Smooth muscle cell (in vitro differentiated cells): ENCODE results near the gene DUSP22. TPM values are rescaled to one million over a fixed set of nuclear protein-coding genes. Genes with fewer than 3 reads are reported as not detected.

Source experiments
- DNase-seq: peaks from one replicate; lab custom pipeline; 2025; ENCODE audit not compliant: unreplicated experiment; lab: John Stamatoyannopoulos, UW
- H2AFZ ChIP-seq: fragments of 200-600 bp; sonication (generic); 2 replicates; pipeline ENCODE4 v1.6.0; 2016; ENCODE audit warnings: antibody characterized with exemption, low read depth, mild to moderate bottlenecking
- H3F3A ChIP-seq: fragments of 200-600 bp; sonication (generic); 2 replicates; pipeline ENCODE4 v1.6.0; 2017; ENCODE audit warnings: antibody characterized with exemption, low read depth
- H3K27ac ChIP-seq: fragments of 200-600 bp; sonication (generic); 2 replicates; pipeline ENCODE4 v1.5.1; 2016; ENCODE audit warnings: low read depth, mild to moderate bottlenecking
- H3K27me3 ChIP-seq: fragments of 200-600 bp; sonication (generic); 2 replicates; pipeline ENCODE4 v1.6.1; 2016; ENCODE audit warnings: low read depth, mild to moderate bottlenecking
- H3K36me3 ChIP-seq: fragments of 200-600 bp; sonication (generic); 2 replicates; pipeline ENCODE4 v1.5.1; 2016; ENCODE audit warnings: low read depth
- H3K4me1 ChIP-seq: fragments of 200-600 bp; sonication (generic); 2 replicates; pipeline ENCODE4 v1.5.1; 2016; ENCODE audit warnings: low read depth
- H3K4me2 ChIP-seq: fragments of 200-600 bp; sonication (generic); 2 replicates; pipeline ENCODE4 v1.6.0; 2016; ENCODE audit warnings: mild to moderate bottlenecking
- H3K4me3 ChIP-seq: fragments of 200-600 bp; sonication (generic); 2 replicates; pipeline ENCODE4 v1.5.1; 2016; ENCODE audit warnings: mild to moderate bottlenecking
- H3K79me2 ChIP-seq: fragments of 200-600 bp; sonication (generic); 2 replicates; pipeline ENCODE4 v1.6.0; 2016; ENCODE audit warnings: low read depth, mild to moderate bottlenecking
- H3K9ac ChIP-seq: fragments of 200-600 bp; sonication (generic); 2 replicates; pipeline ENCODE4 v1.6.0; 2016; ENCODE audit warnings: low read depth
- H3K9me3 ChIP-seq: fragments of 200-600 bp; sonication (generic); replicated peaks from 2 replicates; pipeline ENCODE4 v1.5.1; 2016; ENCODE audit warnings: low read depth
- H4K20me1 ChIP-seq: fragments of 200-600 bp; sonication (generic); 2 replicates; pipeline ENCODE4 v1.6.0; 2016; ENCODE audit warnings: low read depth
- whole genome bisulfite sequencing: methylation state at CpG from one replicate; pipeline ENCODE4 v1.1.7; 2016; ENCODE audit warnings: low lambda C conversion rate; 5-methylcytosine and 5-hydroxymethylcytosine counted together
- polyA plus RNA-seq: library from polyadenylated mRNA; unstranded; fragments of >200 nt; fragmentation: Nextera tagmentation; extraction: Ambion mirVana; gene quantifications from 2 replicates; pipeline ENCODE4 v1.2.1, GENCODE V29; 2016
- total RNA-seq: library from RNA; depleted of rRNA; stranded (reverse); fragments of >200 nt; gene quantifications from 2 replicates; pipeline ENCODE4 v1.2.3, GENCODE V29; 2014
- TF ChIP-seq, protein P1 (sequence below): fragments of 200-600 bp; sonication (generic); IDR thresholded peaks from 2 replicates; pipeline ENCODE4 v1.5.1; 2017; ENCODE audit warnings: borderline replicate concordance, mild to moderate bottlenecking, antibody characterized with exemption; ENCODE audit not compliant: insufficient read depth, poor library complexity, severe bottlenecking

The DUSP22 gene
- total and polyA plus RNA-seq, 2 experiments from 2014 or later: 16.3 to 19.1 TPM

DNA sequence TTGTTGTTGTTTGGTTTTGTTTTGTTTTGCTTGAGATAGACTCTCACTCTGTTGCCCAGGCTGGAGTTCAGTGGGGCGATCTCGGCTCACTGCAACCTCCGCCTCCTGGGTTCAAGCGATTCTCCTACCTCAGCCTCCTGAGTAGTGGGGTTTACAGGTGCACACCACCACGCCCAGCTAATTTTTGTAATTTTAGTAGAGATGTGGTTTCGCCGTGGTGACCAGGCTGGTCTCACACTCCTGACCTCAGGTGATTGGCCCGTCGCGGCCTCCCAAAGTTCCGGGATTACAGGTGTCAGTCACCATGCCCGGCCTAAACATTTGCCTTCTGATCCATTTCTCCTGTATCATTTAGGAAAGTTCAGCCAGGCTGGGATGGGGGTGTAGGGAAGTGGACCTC is 17.7 kb downstream of the DUSP22 start:
- Histone ChIP-seq H3K9me3 (no peaks in the 10 kb centered on the region), H3K27me3 (no peaks in the 10 kb centered on the region), H3K79me2 (no peaks in the 10 kb centered on the region), H2AFZ (no peak overlapping the region), H3K4me1 (no peaks in the 10 kb centered on the region), H3K9ac (no peak overlapping the region), H3K36me3 (no peaks in the 10 kb centered on the region), H3K4me2 (no peak overlapping the region), H3K27ac (no peak overlapping the region), H3F3A (no peaks in the 10 kb centered on the region), H3K4me3 (no peak overlapping the region), H4K20me1 (peaks cover 16% of the 10 kb centered on the region)
- DNase-seq: no peak
- 86% methylated on average over 12 of the region's 12 CpGs for WGBS
- TF ChIP-seq, protein P1, sequence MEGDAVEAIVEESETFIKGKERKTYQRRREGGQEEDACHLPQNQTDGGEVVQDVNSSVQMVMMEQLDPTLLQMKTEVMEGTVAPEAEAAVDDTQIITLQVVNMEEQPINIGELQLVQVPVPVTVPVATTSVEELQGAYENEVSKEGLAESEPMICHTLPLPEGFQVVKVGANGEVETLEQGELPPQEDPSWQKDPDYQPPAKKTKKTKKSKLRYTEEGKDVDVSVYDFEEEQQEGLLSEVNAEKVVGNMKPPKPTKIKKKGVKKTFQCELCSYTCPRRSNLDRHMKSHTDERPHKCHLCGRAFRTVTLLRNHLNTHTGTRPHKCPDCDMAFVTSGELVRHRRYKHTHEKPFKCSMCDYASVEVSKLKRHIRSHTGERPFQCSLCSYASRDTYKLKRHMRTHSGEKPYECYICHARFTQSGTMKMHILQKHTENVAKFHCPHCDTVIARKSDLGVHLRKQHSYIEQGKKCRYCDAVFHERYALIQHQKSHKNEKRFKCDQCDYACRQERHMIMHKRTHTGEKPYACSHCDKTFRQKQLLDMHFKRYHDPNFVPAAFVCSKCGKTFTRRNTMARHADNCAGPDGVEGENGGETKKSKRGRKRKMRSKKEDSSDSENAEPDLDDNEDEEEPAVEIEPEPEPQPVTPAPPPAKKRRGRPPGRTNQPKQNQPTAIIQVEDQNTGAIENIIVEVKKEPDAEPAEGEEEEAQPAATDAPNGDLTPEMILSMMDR: no peak

DNA sequence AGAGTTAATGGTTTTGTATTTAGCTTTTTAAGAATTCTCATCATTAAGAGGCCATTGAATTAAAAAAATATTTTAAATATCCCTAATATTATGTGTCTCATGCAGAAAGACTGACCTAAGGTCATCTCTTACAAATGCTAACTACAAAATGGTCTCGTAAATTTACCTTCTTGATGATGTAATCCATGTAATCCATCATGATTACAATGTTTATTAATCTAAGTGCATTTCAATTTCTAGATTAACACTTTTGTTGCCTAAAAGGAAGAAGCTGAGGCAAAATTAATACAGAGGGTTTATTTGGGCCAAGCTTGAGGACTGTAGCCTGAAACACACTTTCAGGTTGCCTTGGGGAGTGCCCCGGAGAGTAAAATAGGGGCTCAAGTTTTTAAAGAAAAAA is 18.4 kb downstream of the DUSP22 start:
- H3K9me3 ChIP-seq: no peaks in the 10 kb centered on the region
- WGBS: 85% methylated on average over 2 of the region's 2 CpGs
- H3K4me3 ChIP-seq: no peak overlapping the region
- H3F3A ChIP-seq: no peaks in the 10 kb centered on the region
- H3K79me2 ChIP-seq: no peaks in the 10 kb centered on the region
- H3K4me1 ChIP-seq: no peaks in the 10 kb centered on the region
- H3K27me3 ChIP-seq: no peaks in the 10 kb centered on the region
- H3K36me3 ChIP-seq: no peaks in the 10 kb centered on the region
- H3K4me2 ChIP-seq: no peak overlapping the region
- no peak overlapping the region for H3K9ac ChIP-seq
- H4K20me1 ChIP-seq: peaks cover 21% of the 10 kb centered on the region
- H2AFZ ChIP-seq: no peak overlapping the region
- TF ChIP-seq, protein P1: no peak
- no peak overlapping the region for H3K27ac ChIP-seq
- DNase-seq: no peak

DNA sequence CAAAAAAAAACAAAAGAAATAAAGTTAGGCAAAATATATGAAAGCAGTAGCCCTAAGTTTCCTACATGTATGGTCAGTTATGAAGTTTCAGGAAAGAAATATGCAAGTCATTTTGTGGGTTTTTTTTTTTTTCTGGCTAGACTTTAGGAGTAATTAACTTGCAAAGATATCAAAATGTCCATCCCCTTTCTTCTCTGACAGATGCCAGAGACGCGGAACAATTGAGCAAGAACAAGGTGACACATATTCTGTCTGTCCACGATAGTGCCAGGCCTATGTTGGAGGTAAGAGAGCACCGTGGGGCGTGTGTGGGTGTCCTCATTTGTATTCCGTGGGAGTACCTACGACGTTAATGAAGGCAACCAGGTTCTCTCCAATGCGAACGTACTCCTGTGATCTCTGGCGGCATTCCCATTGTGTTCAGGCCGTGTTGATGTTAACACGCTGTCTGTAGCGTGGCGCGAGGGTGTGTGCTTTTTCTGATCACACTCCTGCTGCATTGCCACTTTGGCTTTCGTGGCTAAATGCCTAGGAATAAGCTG is 19.5 kb downstream of the DUSP22 start:
- DNase-seq: no peak
- TF ChIP-seq, protein P1: no peak
- 83% methylated on average over 17 of the region's 17 CpGs for WGBS

DNA sequence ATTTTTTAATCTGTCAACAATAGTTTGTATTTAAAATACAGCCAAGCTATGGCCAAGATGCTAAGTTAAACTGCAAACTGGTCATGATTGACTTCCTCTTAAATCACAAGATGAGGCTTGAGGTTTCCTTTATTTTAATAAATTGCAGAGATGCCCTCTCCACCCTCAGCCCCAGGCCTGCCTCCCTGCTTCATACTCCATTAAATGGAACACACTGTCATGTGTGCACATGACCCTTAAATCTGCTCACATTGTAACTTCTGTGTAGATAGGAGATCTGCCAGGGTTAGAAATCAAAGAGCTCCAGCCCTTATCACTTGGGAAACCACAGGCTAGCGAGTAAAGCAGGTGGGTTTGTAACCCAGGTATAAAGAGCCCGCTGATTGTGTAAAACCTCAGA is 20.8 kb downstream of the DUSP22 start:
- Histone ChIP-seq H2AFZ (no peak overlapping the region), H4K20me1 (peaks cover 42% of the 10 kb centered on the region), H3K27ac (no peak overlapping the region), H3K9ac (no peak overlapping the region), H3F3A (no peaks in the 10 kb centered on the region), H3K36me3 (no peaks in the 10 kb centered on the region), H3K79me2 (no peaks in the 10 kb centered on the region), H3K27me3 (no peaks in the 10 kb centered on the region), H3K4me1 (no peaks in the 10 kb centered on the region), H3K9me3 (peaks cover 5% of the 10 kb centered on the region), H3K4me3 (no peak overlapping the region), H3K4me2 (no peak overlapping the region)
- DNase-seq: no peak
- WGBS: 64% methylated on average over 2 of the region's 2 CpGs
- TF ChIP-seq, protein P1: no peak

More for the DNA sequence above, 19.5 kb downstream of the DUSP22 start:
- Histone ChIP-seq H3K4me1 (no peaks in the 10 kb centered on the region), H3F3A (no peaks in the 10 kb centered on the region), H3K27me3 (no peaks in the 10 kb centered on the region), H3K79me2 (no peaks in the 10 kb centered on the region), H3K36me3 (no peaks in the 10 kb centered on the region), H3K9me3 (no peaks in the 10 kb centered on the region), H2AFZ (no peak overlapping the region), H4K20me1 (peaks cover 31% of the 10 kb centered on the region), H3K27ac (no peak overlapping the region), H3K4me2 (no peak overlapping the region), H3K4me3 (no peak overlapping the region), H3K9ac (no peak overlapping the region)
